Mononuclear cell (primary cell): ENCODE data around the gene ZNF724. TPM values are rescaled to one million over a fixed set of nuclear protein-coding genes. Genes with fewer than 3 reads are reported as not detected.
"Not testable (repeated sequence)": the region's sequence is repeated elsewhere in the genome, so short reads cannot be mapped to it uniquely, and the experiment has no call there.

Experiments
- H3K27me3 ChIP-seq: 2 replicates; pipeline ENCODE4 v1.6.0; 2011; ENCODE audit warnings: low read length, control low read depth; ENCODE audit not compliant: insufficient read depth
- H3K4me1 ChIP-seq: 2 replicates; pipeline ENCODE4 v1.5.1; 2011; ENCODE audit warnings: mild to moderate bottlenecking, low read length, control low read depth; ENCODE audit not compliant: insufficient read depth
- H3K4me3 ChIP-seq: 2 replicates; pipeline ENCODE4 v1.5.1; 2011; ENCODE audit warnings: mild to moderate bottlenecking, low read length, moderate library complexity
- H3K9me3 ChIP-seq: 2 replicates; pipeline ENCODE4 v1.5.1; 2011; ENCODE audit warnings: low read depth, mild to moderate bottlenecking, control low read depth, low read length
- total RNA-seq: library from RNA; depleted of rRNA; stranded (reverse); fragments of >200 nt; gene quantifications from one replicate; pipeline ENCODE4 v1.2.3, GENCODE V29; 2012

ZNF724 gene
- total RNA-seq: 4.7 TPM

DNA sequence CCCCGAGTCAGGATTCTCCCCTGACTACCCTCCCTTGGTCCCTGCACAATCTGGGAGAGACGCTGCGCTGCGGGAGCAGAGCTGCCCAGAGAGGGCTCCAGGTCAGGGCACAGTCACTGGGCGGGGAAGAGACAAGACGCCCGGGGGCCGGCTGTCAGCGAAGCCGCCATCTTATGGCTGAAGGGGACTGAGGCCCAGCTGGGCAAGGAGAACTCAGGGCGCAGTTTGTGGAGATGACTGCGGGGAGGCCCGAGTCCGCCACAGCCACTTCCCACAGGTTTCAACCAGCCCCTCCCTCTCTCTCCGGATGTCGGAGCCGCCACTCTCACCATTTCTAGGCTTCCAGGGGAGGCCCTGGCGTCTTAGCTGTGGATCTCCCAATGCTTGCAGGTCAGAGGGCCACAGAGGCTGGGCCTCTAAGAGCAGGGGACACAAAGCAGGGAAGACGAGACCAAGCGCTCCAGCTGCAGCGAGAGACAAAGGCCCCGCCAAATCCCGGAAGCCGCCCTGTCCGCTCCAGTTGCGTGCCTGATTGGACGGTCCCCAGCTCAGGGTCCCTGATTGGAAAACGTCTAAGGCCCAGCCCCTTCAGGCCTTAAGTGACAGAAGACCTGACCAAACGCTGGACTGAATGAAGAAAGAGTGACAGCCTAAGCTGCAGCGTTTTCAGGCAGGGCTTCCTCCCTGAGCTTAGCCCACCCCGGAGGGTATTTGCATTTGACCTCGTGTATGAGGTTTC lies at the start of gene ZNF724:
Gene ZNF724, minus strand, starts transcription at position 484 of the 739 bp plus-strand sequence. Its CDS starts 152 bp downstream, at position 332.
- peak within 1 kb of the TSS; percentile 78 for H3K4me3 ChIP-seq
- H3K4me1 ChIP-seq: peaks cover 14% of the 10 kb centered on the region
- no peaks in the 10 kb centered on the region for H3K9me3 ChIP-seq
- no peaks in the 10 kb centered on the region for H3K27me3 ChIP-seq

DNA sequence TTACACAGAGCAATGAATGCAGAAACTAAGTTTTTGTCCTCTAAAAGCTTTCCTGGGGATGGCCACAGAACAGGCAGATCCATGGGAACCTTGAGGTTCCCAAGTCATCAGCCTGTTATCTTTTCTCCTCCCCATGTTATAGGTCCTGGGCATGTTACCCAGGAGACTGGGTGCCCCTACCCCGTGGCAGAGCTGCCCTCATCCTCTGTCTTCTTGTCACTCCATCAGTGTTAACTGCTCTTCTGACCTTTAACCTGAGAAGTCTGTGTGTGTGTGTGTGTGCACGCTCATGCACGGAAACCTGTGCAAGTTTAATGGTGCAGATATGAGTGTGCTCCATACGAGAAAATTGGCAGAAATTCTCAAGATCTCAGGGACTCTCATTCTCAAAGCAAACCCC lies 43.9 kb upstream of the ZNF724 start:
- H3K9me3 ChIP-seq: no peaks in the 10 kb centered on the region
- H3K27me3 ChIP-seq: no peaks in the 10 kb centered on the region
- no peak overlapping the region for H3K4me3 ChIP-seq
- no peaks in the 10 kb centered on the region for H3K4me1 ChIP-seq

DNA sequence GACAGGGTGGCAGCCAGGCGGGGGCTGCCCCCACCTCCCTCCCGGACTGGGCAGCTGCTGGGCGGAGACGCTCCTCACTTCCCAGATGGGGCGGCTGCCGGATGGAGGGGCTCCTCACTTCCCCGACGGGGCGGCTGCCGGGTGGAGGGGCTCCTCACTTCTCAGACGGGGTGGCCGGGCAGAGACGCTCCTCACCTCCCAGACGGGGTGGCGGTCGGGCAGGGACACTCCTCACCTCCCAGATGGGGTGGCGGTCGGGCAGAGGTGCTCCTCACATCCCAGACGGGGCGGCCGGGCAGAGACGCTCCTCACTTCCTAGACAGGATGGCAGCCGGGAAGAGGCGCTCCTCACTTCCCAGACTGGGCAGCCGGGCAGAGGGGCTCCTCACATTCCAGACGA lies 39.8 kb upstream of the ZNF724 start:
- H3K4me3 ChIP-seq, H3K4me1 ChIP-seq, H3K9me3 ChIP-seq, H3K27me3 ChIP-seq: not testable (repeated sequence)

DNA sequence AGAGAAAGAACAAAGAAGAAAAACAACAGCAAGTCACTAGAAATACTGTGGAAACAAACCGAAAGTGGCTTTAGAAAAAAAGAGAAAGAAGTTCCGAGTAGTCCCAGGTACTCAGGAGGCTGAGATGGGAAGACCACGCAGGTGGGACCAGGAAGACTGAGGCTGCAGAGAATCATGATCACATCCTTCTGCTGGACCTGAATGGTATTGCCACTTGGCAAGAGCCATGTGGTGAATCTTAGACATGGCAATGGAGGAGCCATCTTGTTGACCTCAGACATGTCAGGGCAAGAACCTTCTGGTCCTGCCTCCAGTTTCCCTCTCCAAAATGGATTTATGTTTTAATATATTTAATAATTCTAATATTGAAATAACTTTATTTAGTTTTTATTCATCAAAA lies 37.4 kb upstream of the ZNF724 start:
- H3K9me3 ChIP-seq: no peaks in the 10 kb centered on the region
- H3K4me3 ChIP-seq: no peak overlapping the region
- H3K4me1 ChIP-seq: no peaks in the 10 kb centered on the region
- H3K27me3 ChIP-seq: no peaks in the 10 kb centered on the region

DNA sequence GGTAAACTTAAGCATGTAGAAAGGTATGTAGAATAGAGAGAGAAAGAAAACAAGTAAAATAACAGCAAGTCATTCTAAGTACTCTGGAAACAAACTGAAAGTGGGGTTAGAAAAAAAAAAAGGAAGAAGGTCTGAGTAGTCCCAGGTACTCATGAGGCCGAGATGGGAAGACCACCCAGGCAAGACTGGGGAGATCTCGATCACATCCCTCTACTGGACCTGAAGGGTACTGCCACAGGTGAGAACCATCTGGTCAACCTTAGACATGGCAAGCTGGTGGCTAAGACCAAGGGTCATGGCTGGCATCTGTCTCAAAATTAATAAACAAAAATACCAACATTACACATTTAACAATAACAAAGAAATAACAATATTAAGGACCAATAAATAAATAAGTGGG lies 36.3 kb upstream of the ZNF724 start:
- Histone ChIP-seq H3K9me3 (no peaks in the 10 kb centered on the region), H3K27me3 (no peaks in the 10 kb centered on the region), H3K4me1 (no peaks in the 10 kb centered on the region), H3K4me3 (no peak overlapping the region)

DNA sequence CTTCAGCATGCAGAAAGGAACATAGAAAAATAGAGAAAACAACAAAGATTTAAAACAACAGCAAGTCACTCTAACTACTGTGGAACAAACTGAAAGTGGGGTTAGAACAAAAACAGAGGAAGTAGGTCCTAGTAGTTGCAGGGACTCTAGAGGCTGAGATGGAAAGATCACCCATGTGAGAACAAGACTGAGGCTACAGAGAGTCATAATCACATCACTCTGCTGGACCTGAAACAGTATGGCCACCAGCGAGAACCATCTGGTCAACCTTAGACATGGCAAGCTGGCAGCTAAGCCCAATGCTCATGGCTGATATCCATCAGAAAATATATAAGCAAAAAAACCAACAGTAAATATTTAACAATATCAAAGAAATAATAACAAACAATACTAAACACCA lies 35.8 kb upstream of the ZNF724 start:
- Histone ChIP-seq H3K4me3 (no peak overlapping the region), H3K9me3 (no peaks in the 10 kb centered on the region), H3K4me1 (no peaks in the 10 kb centered on the region), H3K27me3 (no peaks in the 10 kb centered on the region)

DNA sequence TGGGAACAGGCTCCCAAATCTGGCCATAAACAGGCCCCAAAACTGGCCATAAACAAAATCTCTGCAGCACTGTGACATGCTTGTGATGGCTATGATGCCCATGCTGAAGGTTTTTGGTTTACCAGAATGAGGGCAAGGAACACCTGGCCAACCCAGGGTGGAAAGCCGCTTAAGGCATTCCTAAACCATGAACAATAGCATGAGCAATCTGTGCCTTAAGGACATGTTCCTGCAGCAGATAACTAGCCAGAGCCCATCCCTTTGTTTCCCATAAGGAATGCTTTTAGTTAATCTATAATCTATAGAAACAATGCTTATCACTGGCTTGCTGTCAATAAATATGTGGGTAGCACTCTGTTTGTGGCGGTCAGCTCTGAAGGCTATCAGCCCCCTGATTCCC lies 35.1 kb upstream of the ZNF724 start:
- H3K4me3 ChIP-seq, H3K9me3 ChIP-seq, H3K4me1 ChIP-seq, H3K27me3 ChIP-seq: not testable (repeated sequence)

DNA sequence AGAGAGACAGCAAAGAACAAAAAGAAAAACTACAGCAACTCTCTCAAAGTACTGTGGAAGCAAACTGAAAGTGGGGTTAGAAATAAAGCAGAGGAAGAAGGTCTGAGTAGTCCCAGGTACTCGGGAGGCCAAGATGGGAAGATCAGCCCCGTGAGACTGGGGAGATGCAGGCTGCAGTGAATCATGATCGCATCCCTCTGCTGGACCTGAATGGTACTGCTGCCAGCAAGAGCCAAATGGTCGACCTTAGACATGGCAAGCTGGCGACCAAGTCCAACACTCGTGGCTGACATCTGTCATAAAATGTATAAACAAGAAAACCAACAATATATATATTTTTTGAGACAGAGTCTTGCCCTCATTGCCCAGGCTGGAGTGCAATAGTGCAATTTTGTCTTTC lies 33.7 kb upstream of the ZNF724 start:
- Histone ChIP-seq H3K9me3 (no peaks in the 10 kb centered on the region), H3K4me3 (no peak overlapping the region), H3K4me1 (no peaks in the 10 kb centered on the region), H3K27me3 (no peaks in the 10 kb centered on the region)

DNA sequence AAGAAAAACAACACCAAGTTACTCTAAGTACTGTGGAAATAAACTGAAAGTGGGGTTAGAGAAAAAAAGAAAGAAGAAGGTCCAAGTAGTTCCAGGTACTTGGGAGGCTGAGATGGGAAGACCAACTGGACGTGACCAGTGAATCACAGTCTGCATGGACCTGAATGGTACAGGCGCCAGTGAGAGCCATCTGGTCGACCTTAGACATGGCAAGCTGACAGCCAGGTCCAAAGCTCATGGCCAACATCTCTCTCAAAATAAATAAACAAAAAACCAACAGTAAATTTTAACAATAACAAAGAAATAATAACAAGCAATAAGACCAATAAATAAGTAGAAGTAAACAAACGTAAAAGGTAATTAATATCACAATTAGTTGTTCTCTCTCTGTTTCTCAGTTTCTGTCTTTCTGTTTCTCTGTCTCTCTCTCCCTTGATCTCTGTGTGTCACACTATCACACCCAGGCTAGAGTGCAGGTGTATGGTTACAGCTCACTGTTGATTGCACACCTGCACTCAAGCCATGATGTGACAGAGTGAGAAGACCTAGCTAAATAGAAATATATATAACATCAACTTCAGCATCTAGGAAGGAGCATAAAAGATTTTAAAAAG lies 31.6 kb upstream of the ZNF724 start:
- Histone ChIP-seq H3K27me3 (no peaks in the 10 kb centered on the region), H3K9me3 (no peaks in the 10 kb centered on the region), H3K4me1 (no peaks in the 10 kb centered on the region), H3K4me3 (no peak overlapping the region)

DNA sequence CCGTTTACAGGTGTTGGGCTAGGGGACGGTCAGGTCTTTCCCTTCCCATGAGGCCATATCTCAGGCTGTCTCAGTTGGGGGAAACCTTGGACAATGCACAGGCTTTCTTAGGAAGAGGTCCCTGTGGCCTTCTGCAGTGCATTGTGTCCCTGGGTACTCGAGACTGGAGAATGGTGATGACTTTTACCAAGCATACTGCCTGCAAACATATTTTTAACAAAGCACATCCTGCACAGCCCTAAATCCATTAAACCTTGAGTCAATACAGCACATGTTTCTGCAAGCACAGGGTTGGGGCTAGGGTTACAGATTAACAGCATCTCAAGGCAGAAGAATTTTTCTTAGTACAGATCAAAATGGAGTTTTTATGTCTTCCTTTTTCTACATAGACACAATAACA lies 27.9 kb upstream of the ZNF724 start:
- H3K27me3 ChIP-seq, H3K4me3 ChIP-seq, H3K4me1 ChIP-seq, H3K9me3 ChIP-seq: not testable (repeated sequence)

DNA sequence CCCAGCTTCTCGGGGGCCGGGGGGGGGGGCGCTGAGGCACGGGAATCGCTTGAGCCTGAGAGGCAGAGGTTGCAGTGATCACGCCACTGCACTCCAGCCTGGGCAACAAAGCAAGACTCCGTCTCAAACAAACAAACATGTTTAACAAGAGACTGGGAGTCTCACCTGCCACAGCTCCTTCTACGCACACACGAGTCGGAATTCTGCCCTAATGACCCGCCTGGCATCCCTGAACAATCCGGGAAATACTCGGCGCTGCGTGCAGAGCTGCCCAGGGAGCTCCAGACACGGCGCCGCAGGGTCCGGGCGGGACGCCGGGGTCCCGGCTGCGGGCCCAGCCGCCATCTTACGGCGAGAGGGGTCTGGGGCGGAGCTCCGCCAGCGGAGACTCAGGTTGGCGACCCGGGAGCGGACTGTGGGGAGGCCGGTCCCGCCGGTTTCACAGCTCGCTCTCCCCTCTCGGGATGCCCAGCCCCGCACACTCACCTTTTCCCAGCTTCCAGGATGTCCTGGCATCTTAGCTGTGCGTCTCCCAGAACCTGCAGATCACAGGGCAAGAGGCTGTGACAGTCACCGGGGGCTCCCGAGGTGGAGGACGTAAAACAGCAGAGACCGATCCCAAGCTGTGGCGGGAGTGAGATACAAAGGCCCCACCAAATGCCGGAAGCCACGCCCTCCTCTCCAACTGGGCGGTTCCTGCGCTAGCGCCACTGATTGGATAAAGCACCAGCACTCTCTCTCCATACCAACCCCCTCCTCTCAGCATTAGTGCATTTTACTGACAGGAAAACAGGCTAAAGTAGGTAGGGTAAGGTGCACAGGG lies 23.6 kb upstream of the ZNF724 start:
- Histone ChIP-seq H3K4me1 (peaks cover 18% of the 10 kb centered on the region), H3K27me3 (no peaks in the 10 kb centered on the region), H3K9me3 (no peaks in the 10 kb centered on the region), H3K4me3 (peak overlapping the region; percentile 94)

DNA sequence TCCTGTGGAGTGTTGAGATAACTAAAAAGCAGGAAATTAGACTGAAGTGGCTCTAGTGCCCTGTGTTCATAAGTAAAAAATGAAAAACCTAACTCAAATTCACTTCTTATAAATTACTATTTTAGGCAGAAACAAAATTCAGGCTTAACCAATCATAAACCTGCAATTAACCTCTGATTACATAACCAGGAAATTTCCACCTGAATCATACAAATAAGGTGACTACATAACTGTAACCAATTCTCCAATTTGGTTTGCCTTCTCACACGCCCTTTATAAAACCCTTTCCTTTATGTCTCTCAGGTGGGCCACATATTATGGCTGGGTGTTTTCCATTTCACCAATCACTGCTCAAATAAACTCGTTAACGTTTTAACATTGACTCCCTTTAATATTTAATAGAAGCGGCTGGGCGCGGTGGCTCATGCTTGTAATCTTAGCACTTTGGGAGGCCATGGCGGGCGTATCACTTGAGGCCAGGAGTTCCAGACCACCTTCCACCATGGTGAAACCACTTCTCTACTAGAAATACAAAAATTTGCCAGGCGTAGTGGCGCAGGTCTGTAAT lies 22.9 kb upstream of the ZNF724 start:
- Histone ChIP-seq H3K4me1 (peaks cover 18% of the 10 kb centered on the region), H3K4me3 (peak overlapping the region; percentile 94), H3K9me3 (no peaks in the 10 kb centered on the region)

DNA sequence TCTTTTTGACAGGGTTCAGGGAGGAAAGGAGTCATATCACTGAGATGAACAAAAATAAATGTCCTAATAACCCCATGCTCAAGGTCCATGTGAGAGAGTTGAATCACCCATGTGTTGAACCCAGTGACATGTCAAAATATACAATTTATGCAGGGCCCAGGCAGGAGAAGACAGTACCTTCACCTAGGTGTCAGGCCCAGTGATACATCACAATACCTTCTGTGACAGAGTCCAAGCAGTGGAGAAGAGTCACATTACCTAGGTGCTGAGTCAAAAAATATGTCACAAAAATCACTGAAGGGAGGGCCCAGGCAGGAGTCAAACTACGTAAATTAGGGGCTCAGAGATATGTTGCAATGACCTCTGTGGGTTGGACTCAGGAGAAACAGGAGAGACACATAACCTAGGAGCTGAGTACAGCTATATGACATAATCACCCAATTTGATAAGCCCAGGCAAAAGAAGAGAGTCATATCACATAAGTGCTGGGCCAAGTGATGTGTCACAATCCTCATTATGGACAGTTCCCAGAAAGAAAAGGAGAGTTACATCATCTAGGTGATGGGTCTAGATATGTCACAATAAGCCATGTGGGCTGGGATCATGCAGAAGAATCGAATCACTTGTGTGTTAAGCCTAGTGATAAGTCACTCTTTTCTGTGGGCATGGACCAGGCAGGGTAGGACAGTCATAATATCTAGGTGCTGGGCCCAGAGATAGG lies 13.8 kb upstream of the ZNF724 start:
- no peaks in the 10 kb centered on the region for H3K4me1 ChIP-seq
- H3K9me3 ChIP-seq: no peaks in the 10 kb centered on the region
- no peak overlapping the region for H3K4me3 ChIP-seq
- no peaks in the 10 kb centered on the region for H3K27me3 ChIP-seq

More for the DNA sequence above, 22.9 kb upstream of the ZNF724 start:
- H3K27me3 ChIP-seq: no peaks in the 10 kb centered on the region

DNA sequence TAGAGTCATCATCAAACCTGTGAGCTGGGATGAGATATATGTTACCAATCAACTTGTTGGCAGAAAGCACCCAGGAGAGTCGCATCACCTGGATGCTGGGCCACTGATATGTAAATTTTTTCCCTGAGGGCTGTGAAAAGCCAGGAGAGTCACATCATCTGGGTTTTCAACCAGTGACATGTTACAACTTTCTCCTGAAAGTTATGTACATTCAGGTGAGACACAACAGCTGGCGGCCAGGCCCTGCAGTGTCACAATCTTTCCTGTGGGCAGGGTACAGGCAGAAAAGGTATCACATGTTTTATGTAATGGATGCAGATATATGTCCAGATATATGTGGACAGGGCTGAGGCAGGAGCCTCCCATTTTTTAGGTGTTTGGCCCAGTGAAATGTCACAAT lies 13.2 kb upstream of the ZNF724 start:
- no peaks in the 10 kb centered on the region for H3K27me3 ChIP-seq
- H3K9me3 ChIP-seq: no peaks in the 10 kb centered on the region
- H3K4me3 ChIP-seq: no peak overlapping the region
- no peaks in the 10 kb centered on the region for H3K4me1 ChIP-seq

DNA sequence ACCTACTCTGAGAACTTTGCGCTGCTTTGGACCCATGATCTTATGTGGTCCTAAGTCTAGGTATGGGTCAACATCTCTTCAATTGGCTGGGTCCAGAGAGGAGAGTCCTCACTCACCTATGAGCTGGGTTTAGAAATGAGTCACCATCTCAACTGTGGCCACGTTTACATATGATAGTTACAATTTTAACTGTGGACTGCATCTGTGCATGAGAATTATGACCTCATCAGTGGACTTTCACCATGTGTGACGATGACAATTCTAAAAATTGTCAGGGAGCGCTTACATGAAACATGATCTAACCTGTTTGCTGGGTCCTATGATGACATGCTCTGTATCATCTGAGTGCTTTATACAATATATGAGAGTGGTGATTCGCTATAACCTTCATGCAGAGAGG lies 12.7 kb upstream of the ZNF724 start:
- H3K4me1 ChIP-seq: no peaks in the 10 kb centered on the region
- no peaks in the 10 kb centered on the region for H3K9me3 ChIP-seq

More for the DNA sequence above, 12.7 kb upstream of the ZNF724 start:
- no peaks in the 10 kb centered on the region for H3K27me3 ChIP-seq
- no peak overlapping the region for H3K4me3 ChIP-seq
